ENCODE measurements around the gene TPPP2.

TPPP2 gene

DNA sequence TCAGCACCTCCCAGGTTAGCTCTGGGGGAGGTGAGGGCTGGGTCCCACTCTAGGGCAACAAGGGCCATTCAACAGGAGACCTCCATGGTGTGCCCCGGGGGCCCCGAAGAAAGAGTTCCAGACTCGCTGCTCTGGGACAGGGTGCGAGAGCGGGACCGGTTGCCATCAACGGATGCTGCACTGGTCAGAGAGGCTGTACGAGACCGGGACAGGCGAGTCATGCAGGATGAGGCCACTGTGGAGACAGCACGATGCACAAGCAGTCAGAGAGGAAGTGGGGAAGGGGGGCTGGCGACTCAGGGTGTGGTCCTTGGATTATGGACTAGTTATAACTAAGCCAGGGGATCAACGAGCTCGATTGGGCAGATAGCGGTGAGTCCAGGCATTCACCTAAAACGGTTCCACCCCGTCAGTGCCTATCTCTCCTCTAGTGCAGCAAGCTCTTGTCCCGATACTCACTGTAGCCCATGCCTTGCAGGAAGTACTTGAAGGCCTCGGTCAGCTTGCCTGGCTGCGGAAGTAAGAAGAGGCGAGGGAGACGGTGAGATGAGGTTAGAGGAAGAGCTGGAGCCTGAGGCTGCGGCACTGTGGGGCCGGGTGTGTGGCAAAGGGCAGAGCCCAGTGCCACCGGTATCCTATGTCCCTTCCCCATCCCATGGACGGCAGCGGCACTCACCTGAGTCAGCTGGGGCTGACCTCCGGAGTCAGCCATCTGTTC, 12.3 kb upstream of the TPPP2 start:
- no peak for FAIRE-seq

DNA sequence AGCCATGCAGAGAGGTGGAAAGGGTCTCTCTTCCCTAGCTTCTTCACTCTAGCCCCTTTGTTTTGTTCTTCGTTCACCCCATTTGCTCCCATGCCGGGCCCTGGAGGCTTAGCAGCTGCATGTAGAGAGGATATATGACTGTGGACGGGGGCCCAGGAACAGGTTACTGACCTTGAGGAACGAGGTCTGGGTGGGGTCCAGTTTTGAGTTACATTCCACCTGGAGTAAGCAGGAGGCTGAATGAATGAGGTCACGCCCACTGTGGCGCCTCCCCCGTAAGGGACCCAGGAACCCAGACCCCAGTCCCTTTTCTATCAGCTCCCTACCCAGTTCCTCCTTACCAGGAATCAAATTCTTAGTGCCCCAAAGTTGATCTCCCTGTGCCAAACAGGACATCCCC, 11.7 kb upstream of the TPPP2 start:
- FAIRE-seq: no peak

DNA sequence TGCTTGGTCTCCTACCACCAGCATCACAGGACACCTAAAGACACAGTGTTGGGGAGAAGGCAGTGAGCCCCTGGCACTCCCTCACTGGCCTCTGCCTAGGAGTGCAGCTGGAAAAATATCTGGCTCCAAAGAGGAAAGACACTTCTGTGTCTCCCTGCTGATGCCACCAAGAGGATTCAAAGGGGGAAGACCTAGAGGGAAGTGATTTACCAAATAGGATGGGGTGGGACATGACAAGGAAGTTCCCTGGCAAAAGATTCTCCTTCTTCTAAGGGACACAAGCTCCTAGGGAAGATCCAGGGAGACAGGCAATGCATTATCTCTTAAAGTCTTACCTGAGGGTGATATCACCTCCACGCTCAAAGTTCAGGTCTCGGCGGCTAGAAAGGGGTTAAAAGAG, 11.2 kb upstream of the TPPP2 start:
- FAIRE-seq: no peak

DNA sequence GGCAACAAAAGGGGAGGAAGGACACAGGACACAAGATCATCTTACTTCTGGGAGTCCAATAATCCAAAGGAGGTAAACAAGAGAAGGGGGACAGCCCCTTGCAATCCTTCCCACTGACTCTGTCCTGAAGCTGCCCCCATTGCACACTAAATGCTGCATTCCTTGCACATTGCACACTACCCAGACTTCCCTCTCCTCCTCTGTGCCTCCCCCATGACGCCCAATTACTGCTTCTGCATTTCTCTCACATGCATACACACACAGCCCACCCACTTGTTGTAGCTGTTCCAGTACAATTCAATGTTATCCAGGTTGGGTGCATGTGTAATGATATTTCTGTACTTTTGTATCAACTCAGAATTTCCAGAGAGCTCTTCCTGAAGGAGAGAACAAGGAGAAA, 10.7 kb upstream of the TPPP2 start:
- FAIRE-seq: no peak

DNA sequence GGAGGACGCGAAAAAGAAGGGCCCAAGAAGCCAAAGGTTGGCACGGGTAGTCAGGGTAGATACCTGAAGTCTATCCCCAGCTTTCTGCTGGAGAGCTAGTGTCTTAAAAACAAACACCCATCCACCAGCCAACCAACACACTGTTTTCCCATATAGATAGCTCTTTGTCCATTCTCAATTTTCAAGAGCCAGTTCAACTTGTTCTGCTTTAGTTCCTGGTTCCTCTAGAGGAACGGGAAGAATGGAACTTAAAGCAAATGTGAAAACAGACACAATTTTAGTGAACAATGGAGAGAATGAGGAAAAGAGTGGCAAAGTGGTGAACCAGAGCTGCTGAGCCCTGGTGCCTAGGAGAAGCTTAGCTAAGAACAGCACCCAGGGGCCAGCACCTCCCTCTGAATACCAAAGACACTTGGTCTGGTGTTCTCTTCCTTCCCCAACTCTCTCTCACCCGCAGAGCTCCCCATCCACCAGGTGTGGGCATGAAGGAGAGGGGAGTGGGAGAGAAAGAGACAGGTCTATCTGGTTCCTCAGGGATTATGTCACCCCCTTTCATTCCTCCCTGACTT, 9.0 kb upstream of the TPPP2 start:
- no peak for FAIRE-seq

DNA sequence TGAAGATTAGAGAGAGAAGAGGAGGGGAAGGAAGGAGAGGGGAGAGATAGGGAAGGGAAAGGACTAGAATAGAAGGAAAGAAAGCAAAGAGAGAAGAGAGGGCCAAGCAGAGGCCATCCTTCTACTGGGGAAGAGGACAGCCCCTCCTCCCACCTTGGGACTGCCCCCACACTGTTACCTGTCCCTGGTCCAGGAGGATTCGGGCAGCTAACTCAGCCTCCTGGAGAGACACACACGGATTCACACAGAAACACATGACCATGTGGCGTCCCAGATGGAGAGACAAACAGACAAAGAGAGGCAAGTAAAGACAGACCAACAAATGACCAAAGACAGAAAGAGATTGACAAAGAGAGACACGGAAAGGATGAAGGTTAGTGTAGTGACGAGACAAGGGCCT, 7.3 kb upstream of the TPPP2 start:
- no peak for FAIRE-seq

DNA sequence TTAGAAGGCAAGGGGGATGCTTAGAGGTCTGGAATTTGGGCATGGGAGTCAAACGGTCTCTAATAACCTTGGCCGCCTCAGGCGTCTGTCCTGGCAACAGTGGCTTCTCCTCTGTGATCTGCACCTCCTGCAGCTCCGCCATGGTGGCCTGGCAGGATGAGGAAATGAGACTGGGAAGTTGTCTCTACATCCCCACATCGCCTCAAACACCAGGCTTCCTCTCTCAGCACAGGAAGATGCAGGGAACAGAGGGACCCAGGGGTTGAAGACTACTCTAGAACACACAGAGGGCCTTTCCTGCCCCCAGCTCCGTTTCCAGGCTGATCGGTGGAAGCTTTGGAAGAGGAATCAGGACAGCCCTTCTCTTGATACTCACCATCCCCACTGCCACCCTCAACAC, 6.8 kb upstream of the TPPP2 start:
- FAIRE-seq: no peak

DNA sequence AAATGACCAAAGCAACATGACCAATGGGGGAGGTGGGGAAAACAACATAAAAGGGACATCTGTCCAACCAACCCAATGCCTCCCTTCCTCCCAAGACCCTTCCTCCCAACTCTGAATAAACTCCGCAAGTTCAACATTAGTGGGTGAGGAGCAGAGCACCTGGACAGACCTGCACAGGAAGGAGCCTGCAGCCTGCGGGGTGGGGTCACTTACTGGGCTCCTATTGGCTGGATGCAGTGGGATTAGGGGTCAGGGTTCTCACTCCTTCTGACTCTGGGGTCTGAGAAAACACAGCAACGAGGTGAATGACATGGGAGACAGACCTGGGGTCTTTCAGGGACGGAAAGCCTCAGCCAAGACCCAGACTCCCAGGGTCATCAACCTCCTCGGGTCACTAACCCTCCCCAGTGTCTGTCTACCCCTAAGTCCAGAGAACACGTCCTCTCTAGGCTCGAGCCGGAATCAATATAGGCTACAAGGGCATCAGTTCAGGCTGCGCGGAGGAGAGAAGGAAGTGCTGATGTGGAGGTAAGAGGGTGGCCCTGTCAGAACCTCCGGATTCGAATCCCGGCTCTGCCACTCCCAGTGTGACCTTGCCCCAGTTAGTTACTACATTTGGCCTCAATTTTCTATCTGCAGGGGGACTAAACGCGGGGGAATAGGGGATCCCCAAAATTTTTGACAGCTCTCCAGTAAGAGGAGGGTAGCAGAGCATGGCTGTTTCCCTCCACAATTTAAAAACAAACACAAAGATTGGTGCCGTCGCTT, 6.0 kb upstream of the TPPP2 start:
- no peak for FAIRE-seq

DNA sequence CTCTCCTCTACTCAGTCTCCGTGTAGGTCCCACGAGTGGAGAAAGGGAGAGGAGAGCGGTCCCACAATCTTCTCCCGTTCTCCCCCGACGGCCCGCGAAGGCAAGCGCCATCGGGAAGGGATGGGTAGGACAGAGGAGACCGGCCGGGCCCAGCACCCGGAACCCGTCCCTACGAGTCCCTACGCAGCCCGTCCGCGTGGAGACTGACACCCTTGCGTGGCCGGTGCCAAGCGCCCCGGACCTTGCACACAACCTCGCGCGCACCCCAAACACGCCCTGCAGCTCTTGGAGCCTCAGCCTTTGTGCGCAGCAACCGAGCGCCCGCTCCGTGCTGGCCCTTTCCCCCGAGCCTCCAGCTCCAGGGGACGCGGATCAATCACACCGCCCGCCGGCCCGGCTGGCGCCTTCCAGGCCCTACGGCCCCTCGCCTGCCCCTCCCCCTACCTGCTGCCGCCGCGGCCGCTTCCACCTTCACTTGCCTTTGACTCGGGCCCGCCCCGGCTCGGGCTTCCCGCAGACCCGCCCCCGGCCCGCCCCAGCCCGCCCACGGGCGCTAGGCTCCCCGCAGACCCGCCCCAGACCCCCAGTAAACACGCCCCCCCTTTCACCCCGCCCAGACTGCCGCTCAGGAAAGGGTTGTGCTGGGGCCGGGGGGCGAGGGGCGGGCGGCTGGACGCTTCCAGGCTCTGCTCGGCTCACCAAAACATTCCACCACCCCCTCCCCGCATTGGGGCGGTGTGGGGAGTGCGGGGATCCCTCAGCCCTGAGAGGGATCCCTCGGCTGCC, 5.2 kb upstream of the TPPP2 start, which contains the start of gene NDRG2:
Gene NDRG2 (minus strand): TSS at position 477 of the 786 bp plus-strand sequence. CDS start 1,746 bp downstream, outside the sequence.
- FAIRE-seq: no peak

DNA sequence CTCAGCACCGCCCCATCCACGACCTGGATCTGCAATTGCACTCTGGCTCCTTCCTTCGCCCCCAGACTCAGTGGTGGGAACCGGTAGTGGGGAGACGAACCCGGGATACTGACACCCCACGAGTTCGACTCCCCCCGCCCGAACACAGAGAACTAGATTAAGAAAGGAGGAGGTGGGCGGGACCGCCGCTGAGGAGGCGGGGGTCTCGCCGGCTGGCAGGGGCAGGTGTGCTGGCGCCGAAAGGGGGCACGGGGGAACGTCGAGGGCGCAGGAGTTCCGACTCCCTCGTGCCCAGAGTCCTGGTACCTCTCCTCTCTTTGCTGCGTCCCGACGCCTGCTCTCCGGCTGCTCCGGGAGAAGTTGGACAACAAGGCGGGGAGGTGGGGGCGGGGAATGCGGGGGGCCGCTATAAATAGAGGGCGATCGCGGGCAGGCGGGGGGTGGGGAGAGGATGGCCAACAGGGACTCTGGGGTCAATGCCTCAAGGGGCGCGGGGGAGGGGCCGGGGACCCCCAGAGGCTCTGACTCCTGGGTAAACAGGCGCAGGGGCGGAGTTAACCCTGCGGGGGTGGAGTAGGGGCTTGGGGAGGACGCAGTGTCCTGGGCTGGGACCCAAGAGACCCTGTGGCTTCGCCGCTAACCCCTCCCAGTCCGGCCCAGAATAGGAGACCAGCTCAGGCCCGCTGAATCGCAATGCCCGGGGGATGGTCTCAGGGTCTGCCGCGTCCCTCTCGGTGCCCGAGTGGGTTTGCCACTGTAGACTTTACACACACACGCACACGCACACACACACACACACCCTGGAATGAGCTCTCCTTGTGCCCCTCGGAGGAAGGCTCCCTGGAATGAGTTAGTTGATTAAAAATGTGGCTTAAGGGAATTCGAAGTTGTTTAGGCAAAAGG, 4.4 kb upstream of the TPPP2 start:
- no peak for FAIRE-seq

DNA sequence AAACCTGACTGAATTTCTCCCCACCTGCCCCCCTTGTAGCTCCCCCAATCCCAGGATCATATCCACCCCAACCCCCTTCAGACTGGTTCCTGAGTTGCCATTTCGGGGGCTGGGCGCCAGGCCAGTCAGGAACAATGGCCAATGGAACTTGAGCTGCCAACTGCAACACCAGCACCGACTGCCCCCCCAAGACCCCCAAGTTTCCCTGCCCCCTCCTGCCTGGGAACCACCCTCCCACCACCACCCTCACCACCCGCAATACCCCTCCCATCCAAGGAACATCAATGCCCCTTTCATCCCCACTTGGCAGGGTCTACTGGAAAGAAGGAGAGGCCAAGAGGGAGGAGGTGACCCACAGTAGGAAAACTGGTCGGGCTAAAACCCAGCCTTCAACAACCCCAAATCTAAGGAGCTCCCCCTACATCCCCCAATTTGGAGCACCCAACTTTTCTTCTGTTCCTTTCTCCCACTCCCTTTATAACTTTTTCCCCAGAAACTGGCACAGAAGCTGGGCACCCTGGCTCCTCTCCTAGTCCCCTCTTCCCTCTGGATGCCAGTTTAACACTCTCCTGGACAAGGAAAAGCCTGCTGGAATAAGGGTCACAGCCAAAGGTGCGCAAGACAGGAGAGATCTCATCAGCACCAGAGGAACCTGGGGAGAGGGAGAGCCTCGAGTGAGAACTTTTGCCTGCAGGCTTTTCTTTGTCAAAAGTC, 3.6 kb upstream of the TPPP2 start:
- no peak for FAIRE-seq

DNA sequence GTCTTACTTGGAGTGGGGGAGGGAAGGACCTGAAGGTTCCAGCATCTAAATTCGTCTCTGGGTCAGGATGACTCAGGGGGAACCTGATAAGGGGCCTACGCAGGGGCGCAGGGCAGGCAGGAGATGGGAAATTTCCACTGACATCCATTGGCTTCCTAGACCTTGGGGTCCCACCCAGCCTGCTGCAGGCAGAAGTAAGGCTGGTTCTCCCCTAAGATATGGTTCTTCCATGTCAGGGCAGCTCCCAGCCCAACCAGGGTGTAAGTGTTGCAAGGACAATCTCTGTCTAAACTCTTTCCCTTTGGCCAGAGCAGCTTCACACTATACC, 3.1 kb upstream of the TPPP2 start:
- no peak for FAIRE-seq

DNA sequence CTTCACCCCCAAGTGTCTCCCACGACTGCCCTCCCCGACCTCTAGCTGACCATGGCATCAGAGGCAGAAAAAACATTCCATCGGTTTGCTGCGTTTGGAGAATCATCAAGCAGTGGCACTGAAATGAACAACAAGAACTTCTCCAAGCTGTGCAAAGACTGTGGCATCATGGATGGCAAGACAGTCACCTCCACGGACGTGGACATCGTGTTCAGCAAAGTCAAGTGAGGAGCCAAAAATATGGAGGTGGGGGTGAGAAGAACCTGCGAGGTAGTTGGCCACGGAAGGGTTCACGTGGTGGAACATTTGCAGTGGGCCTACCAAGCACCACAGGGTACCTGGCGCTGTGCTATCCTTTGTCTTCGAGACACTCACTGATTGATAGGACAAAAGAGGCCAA, 514 bp downstream of the TPPP2 start:
- no peak for FAIRE-seq

DNA sequence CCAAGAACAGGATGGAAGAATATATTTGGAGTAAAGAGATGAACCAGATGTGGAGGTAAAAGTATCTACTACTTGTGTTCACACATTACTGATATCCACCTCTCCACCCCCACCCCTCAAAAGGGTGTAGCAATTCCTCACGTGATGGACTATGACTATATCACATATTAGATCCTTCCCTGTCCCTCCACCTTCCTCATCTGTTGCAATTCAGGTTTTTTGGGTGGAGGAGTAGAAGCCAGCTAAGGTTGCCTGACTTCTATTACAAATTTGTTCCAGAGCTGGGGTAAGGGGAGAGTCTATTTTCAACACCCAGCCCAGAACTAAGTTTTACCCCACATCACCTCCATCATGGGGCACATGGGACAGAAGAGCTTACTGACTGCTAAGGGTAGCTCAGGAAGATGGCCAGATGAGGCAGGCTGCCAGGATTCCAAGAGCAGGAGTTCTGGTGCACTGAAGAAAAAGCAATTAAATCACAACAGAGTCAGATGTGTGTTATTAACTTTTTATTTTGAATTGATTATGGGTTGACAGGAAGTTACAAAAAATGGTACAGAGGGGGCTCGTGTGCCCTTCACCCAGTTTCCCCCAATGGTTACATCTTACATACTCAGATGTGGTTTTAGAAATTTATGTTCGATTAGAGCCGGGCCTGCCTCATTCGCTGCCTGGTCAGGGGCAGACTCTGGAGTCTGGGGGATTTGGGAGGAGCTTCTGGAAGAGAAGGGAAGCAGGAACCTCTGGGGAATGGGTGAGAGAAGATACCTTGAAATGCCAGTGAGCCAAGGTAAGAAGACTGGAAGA, 2.5 kb downstream of the TPPP2 start:
- no peak for FAIRE-seq

DNA sequence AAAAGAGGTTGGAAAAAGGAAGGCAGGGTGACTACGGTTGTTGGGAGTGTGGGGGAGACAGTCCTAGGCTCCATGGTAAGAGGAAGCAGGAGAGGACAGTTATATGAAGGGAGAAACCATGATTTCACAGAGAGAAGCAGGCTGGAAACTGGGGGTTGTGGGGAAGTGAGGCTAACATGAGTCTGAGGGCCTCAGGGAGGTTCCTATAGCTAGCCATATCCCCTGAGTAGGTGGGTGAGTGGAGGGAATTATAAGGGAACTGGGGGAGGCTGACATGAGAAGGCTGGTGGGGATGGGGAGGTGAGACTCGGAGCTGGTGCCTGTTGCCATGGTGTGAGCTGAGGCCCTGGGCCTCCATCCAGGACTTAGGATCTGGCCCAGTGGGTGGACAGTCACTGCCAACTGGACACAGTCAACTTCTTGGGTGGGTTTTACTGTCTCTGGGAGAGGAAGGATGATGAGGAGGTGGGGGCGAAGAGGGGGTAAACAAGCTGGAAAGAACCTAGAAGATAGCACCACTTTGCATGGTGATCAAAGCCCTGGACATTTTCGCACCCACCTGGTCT, 3.2 kb downstream of the TPPP2 start:
- FAIRE-seq: no peak

DNA sequence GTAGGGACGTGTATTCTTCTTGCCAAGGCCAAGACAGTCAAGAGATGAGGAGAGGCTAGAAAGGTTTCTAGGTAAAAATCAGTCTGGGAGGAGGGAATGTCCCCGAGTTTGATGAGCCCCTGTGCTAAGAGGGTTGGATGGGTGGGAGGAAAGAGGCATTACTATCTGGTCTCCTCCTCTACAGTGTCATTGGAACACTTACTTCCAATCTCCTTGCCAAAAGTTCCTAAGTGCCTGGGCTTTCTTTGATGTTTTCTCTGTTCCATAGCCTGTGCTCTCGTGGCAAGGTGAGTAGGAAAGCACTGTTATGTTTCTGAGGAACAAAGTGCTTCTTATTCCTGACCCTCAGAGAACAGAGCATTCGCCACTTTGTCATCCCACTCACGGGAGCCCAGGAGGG, 4.7 kb downstream of the TPPP2 start, which contains the start of gene RNASE13:
Gene RNASE13 (minus strand): TSS at position 101 of the 400 bp plus-strand sequence. CDS start 519 bp downstream, outside the sequence.
- no peak for FAIRE-seq

DNA sequence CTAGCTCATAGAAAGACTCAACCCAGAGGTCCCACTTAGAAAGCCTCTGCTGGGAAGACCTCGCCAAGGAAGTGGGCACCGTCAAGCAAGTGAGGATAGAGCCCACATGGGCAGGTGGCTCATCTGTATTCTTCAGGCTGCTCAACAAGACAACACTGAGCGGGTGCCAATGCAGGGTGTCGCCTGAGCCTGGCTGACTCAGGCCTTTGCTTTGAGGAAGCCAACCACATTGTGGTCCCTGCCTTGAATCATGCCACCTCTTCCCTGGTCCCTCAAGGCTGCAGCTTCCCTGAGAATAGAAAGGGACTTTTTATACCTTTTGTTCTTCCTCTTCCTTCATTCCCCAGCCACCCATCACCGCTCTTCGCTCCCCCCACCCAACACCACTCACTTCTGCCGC, 6.7 kb downstream of the TPPP2 start:
- FAIRE-seq: no peak

DNA sequence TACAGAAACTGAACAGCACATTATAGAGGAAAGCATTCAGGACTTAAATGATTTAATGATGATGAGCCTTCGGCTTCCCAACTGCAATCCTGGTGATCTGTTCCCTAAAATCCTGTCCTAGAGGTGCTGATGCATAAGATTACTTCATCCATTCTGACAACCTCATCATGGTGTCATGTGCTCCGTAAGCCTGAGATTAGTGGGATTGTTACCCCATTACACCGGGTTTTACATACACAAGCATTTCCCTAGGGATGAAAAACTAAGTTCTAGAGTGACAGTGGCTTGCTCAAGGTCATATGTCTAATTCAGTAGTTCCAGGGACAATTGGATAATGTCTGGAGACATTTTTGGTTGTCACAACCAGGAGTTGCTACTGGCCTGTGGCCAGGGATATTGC, 7.1 kb downstream of the TPPP2 start:
- FAIRE-seq: no peak

DNA sequence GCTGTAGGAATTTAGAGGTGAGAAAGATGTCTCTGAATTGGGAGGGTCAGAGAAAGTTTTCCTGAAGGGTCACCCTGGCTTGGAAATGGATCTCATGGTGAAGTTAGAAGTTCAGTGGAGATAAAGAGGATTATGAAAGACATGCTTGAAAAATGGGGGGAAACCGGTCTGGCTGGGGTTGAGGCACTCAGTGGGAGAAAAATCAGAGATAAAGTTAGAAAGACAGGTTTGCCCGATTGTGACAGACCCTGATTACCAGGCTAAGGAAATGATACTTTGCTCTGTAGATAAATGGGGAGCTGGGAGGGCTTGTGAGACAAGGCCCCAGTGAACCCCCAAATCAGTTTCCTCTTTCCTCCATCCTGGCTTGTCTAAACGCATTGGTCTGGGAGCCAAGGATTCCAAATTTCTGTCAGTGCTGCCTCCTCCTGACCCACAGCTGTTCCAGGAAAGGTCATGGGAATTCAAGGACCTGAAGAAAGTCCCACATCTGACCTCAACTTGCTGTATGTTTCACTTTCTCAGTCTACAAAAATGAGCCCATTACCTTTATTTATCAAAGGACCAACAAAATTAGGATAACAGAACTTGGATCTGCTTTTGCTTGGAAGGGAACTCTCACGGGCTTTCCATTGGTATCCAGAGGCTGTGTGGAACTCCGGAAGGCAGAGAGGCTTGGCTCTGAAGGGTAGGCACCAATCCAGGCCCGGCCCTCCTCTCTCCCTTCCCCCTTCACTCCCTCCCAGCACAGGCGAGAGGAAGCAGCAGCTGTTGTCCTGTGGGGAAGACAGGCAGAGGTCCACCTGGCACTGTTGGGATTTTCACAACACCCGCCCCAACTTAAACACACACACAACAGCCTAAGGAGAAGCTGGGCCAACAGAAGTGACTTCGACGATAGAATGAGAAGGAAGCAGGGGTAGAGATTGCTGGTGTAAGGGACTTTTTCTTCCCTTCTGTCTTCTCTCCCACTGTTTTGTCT, 8.7 kb downstream of the TPPP2 start:
- FAIRE-seq: no peak

Measured in colon (tissue), 2 donors.